Smooth muscle cell (in vitro differentiated cells): ENCODE measurements around the gene DGAT2L6. TPM values are rescaled to one million over a fixed set of nuclear protein-coding genes. Genes with fewer than 3 reads are reported as not detected.

Experiments
- DNase-seq: peaks from one replicate; lab custom pipeline; 2025; ENCODE audit not compliant: unreplicated experiment; lab: John Stamatoyannopoulos, UW
- H2AFZ ChIP-seq: fragments of 200-600 bp; sonication (generic); 2 replicates; pipeline ENCODE4 v1.6.0; 2016; ENCODE audit warnings: antibody characterized with exemption, low read depth, mild to moderate bottlenecking
- H3F3A ChIP-seq: fragments of 200-600 bp; sonication (generic); 2 replicates; pipeline ENCODE4 v1.6.0; 2017; ENCODE audit warnings: antibody characterized with exemption, low read depth
- H3K27ac ChIP-seq: fragments of 200-600 bp; sonication (generic); 2 replicates; pipeline ENCODE4 v1.5.1; 2016; ENCODE audit warnings: low read depth, mild to moderate bottlenecking
- H3K27me3 ChIP-seq: fragments of 200-600 bp; sonication (generic); 2 replicates; pipeline ENCODE4 v1.6.1; 2016; ENCODE audit warnings: low read depth, mild to moderate bottlenecking
- H3K36me3 ChIP-seq: fragments of 200-600 bp; sonication (generic); 2 replicates; pipeline ENCODE4 v1.5.1; 2016; ENCODE audit warnings: low read depth
- H3K4me1 ChIP-seq: fragments of 200-600 bp; sonication (generic); 2 replicates; pipeline ENCODE4 v1.5.1; 2016; ENCODE audit warnings: low read depth
- H3K4me2 ChIP-seq: fragments of 200-600 bp; sonication (generic); 2 replicates; pipeline ENCODE4 v1.6.0; 2016; ENCODE audit warnings: mild to moderate bottlenecking
- H3K4me3 ChIP-seq: fragments of 200-600 bp; sonication (generic); 2 replicates; pipeline ENCODE4 v1.5.1; 2016; ENCODE audit warnings: mild to moderate bottlenecking
- H3K79me2 ChIP-seq: fragments of 200-600 bp; sonication (generic); 2 replicates; pipeline ENCODE4 v1.6.0; 2016; ENCODE audit warnings: low read depth, mild to moderate bottlenecking
- H3K9ac ChIP-seq: fragments of 200-600 bp; sonication (generic); 2 replicates; pipeline ENCODE4 v1.6.0; 2016; ENCODE audit warnings: low read depth
- H3K9me3 ChIP-seq: fragments of 200-600 bp; sonication (generic); replicated peaks from 2 replicates; pipeline ENCODE4 v1.5.1; 2016; ENCODE audit warnings: low read depth
- H4K20me1 ChIP-seq: fragments of 200-600 bp; sonication (generic); 2 replicates; pipeline ENCODE4 v1.6.0; 2016; ENCODE audit warnings: low read depth
- CTCF ChIP-seq: fragments of 200-600 bp; sonication (generic); IDR thresholded peaks from 2 replicates; pipeline ENCODE4 v1.5.1; 2017; ENCODE audit warnings: borderline replicate concordance, mild to moderate bottlenecking, antibody characterized with exemption; ENCODE audit not compliant: insufficient read depth, poor library complexity, severe bottlenecking
- WGBS: methylation state at CpG from one replicate; pipeline ENCODE4 v1.1.7; 2016; ENCODE audit warnings: low lambda C conversion rate; 5-methylcytosine and 5-hydroxymethylcytosine counted together
- polyA plus RNA-seq: library from polyadenylated mRNA; unstranded; fragments of >200 nt; fragmentation: Nextera tagmentation; extraction: Ambion mirVana; gene quantifications from 2 replicates; pipeline ENCODE4 v1.2.1, GENCODE V29; 2016
- total RNA-seq: library from RNA; depleted of rRNA; stranded (reverse); fragments of >200 nt; gene quantifications from 2 replicates; pipeline ENCODE4 v1.2.3, GENCODE V29; 2014

The DGAT2L6 gene
- total and polyA plus RNA-seq, 2 experiments from 2014 or later = not detected

DNA sequence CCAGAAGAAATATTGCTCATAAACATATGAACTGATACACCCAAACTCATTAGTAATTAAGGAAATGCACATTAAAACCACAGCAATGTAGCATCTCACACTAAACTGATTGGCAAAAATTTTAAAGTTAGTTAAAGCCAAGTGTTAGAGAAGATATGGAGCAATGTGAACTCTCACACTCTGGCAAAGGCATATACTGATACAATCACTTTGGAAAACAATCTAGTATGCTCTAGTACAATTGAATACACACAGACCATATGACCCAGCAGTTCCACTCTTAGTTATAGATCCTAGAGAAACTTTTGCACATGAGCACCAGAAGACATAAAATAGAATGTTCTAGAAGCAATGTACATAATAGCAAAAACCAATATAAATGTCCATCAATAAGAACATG, 48.8 kb downstream of the DGAT2L6 start:
- Histone ChIP-seq H3K4me1 (no peaks in the 10 kb centered on the region), H3K27me3 (no peaks in the 10 kb centered on the region), H3K4me2 (no peak overlapping the region), H3K4me3 (no peak overlapping the region), H2AFZ (no peak overlapping the region), H3K9ac (no peak overlapping the region), H4K20me1 (no peaks in the 10 kb centered on the region), H3K79me2 (no peaks in the 10 kb centered on the region), H3F3A (no peaks in the 10 kb centered on the region), H3K9me3 (no peaks in the 10 kb centered on the region), H3K36me3 (no peaks in the 10 kb centered on the region), H3K27ac (no peak overlapping the region)
- TF ChIP-seq CTCF = no peak
- no peak for DNase-seq

DNA sequence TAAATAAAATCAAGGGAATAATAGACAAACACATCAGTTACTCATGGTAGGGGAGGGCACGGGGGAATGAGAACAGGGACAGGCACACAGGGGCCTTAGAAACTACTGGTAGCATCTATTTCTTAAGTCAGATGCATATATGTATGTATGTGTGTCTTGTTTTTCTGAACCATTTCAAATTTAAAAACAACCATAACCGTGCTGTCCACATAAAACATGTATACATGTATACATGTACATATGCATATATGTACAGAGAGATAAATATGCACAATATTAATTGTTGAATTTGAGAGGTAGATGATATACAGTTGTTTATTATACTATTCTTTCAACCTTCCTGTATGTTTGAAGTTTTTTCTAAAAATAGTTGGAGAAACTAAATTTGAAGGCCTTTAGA, 49.4 kb downstream of the DGAT2L6 start:
- Histone ChIP-seq H3K9me3 (no peaks in the 10 kb centered on the region), H2AFZ (no peak overlapping the region), H3K4me3 (no peak overlapping the region), H3K27me3 (no peaks in the 10 kb centered on the region), H3K4me2 (no peak overlapping the region), H3K9ac (no peak overlapping the region), H3K4me1 (no peaks in the 10 kb centered on the region), H4K20me1 (no peaks in the 10 kb centered on the region), H3K27ac (no peak overlapping the region), H3K36me3 (no peaks in the 10 kb centered on the region), H3F3A (no peaks in the 10 kb centered on the region), H3K79me2 (no peaks in the 10 kb centered on the region)
- TF ChIP-seq CTCF = no peak
- 68% methylated on average over 2 of the region's 2 CpGs for WGBS
- DNase-seq = no peak

GRCh38 chrX:70231666-70232065, 54.4 kb downstream of the DGAT2L6 start:
- Histone ChIP-seq H4K20me1 (no peaks in the 10 kb centered on the region), H3K4me3 (no peak overlapping the region), H3K36me3 (no peaks in the 10 kb centered on the region), H3K4me2 (no peak overlapping the region), H3K4me1 (no peaks in the 10 kb centered on the region), H3K27ac (no peak overlapping the region), H2AFZ (no peak overlapping the region), H3K79me2 (no peaks in the 10 kb centered on the region), H3K27me3 (no peaks in the 10 kb centered on the region), H3K9ac (no peak overlapping the region), H3F3A (no peaks in the 10 kb centered on the region), H3K9me3 (no peaks in the 10 kb centered on the region)
- DNase-seq = no peak
- 78% methylated on average over 4 of the region's 4 CpGs for WGBS
- no peak for TF ChIP-seq CTCF

DNA sequence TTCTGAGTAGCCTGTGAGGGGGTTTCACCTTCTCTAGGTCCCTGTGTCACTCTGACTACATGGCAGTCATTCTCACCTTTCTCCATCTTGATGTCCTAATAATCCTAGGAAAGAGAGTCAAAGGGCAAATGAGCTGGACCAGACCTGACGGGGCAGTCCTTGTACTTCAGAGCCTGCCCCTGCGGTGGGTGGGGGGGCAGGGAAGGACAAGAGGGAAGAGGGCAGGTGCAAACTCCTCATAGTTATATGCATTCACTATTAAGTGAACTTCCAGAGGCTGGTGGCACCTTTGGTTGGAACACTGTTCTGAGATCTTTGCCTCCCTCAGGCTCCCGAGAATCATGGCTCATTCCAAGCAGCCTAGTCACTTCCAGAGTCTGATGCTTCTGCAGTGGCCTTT, 57.1 kb downstream of the DGAT2L6 start, which contains the start of gene AWAT1:
AWAT1 (plus strand) TSS at position 301 of the 400 bp plus-strand sequence; CDS start at position 342, 41 bp downstream.
- Histone ChIP-seq H3K9ac (no peak within 1 kb of the TSS), H3K36me3 (no peaks in the 10 kb centered on the region), H3K79me2 (no peaks in the 10 kb centered on the region), H3K9me3 (no peaks in the 10 kb centered on the region), H4K20me1 (no peaks in the 10 kb centered on the region), H3K27me3 (no peaks in the 10 kb centered on the region), H3K4me1 (no peaks in the 10 kb centered on the region), H3K4me2 (no peak within 1 kb of the TSS), H3K27ac (no peak within 1 kb of the TSS), H3K4me3 (no peak within 1 kb of the TSS), H3F3A (no peaks in the 10 kb centered on the region), H2AFZ (no peak within 1 kb of the TSS)
- DNase-seq = no peak
- WGBS = 61% methylated on average over 3 of the region's 3 CpGs
- no peak for TF ChIP-seq CTCF
